HG03442 (cell line): Measurements from ENCODE around the gene RANBP6.
A peak's percentile ranks its signal among the peaks of the same experiment; 100 is the strongest.
"Not testable (repeated sequence)": the region's sequence is repeated elsewhere in the genome, so short reads cannot be mapped to it uniquely, and the experiment has no call there.

ENCODE experiments used
- ATAC-seq: cut with Tn5 transposase; IDR thresholded peaks from one replicate; pipeline ENCODE4 v1.9.1; 2021; ENCODE audit warnings: mild to moderate bottlenecking, moderate library complexity; ENCODE audit not compliant: unreplicated experiment

The RANBP6 gene

GRCh38 chr9:6015278-6016157 lies at the start of gene RANBP6:
Gene RANBP6, minus strand, starts transcription at chr9:6015624. Its CDS starts 17 bp downstream, at chr9:6015607.
- peak; percentile 97 for ATAC-seq

GRCh38 chr9:6063146-6063545 lies 47.7 kb upstream of the RANBP6 start:
- ATAC-seq: not testable (repeated sequence)

DNA sequence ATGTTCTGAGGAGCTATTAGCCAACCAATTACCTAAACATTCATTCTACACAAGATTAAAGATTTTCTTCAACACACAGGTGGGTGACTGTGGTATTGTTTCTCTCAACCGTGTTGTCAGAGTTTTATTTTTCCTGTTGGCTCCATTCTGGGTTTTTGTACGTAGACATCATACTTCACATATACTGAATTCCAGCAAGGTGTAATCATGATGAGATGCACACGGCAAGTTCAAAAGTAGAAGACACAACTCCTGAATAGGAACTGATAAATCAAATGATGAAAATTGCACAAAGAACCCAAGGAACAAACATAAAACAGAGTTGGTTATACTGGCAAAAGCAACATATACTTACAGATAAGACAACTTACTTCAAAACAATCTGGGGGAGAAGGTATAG lies 40.2 kb upstream of the RANBP6 start:
- ATAC-seq: no peak

- ATAC-seq: peak; percentile 50
Observed at GRCh38 chr9:6055216-6055615, 39.8 kb upstream of the RANBP6 start.

- ATAC-seq: no peak
Observed at GRCh38 chr9:6054280-6055099, 39.1 kb upstream of the RANBP6 start.

GRCh38 chr9:6052293-6052919 lies 37.0 kb upstream of the RANBP6 start:
- no peak for ATAC-seq

DNA sequence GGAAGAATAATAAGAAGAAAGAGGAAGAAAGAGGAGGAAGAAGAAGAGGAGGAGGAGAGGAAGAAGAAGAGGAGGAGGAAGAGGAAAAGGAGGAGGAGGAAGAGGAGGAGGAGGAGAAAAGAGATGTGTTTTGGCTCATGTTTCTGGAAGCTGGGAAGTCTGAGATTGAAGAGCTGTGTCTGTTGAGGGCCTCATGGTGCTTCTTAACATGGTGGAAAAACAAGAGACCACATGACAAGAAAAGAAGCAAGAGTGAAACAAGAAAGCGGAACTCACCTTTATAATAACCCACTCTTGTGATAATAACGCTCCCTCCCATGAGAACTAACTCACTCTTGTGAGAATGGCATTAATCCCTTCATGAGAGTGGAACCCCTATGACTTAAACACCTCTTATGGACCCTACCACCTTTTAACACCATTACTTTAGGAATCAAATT lies 36.1 kb upstream of the RANBP6 start:
- peak; percentile 46 for ATAC-seq

DNA sequence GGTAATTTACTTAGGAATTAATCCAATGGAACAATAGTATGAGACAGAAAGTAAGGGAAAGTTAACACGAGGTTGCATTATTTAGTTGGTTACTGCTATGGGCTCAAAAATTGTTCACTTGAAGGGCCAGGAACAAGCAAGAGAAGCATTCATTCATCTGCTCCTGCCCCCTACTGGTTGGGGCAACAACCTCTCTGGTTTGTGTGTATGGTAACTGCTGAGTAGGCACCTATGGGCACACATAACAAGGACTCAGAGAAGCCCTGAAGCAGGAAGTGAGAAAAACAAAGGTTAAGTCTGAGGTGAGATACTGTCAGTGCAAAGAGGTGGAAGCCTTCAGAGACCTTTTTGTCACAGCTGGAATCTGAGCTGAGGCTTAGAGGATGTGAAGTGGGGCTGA lies 34.4 kb upstream of the RANBP6 start:
- peak; percentile 40 for ATAC-seq

- ATAC-seq: no peak
Observed at GRCh38 chr9:6048039-6048438, 32.6 kb upstream of the RANBP6 start.

- no peak for ATAC-seq
Observed at GRCh38 chr9:6047020-6047419, 31.6 kb upstream of the RANBP6 start.

- ATAC-seq: no peak
Observed at GRCh38 chr9:6045364-6045763, 29.9 kb upstream of the RANBP6 start.

DNA sequence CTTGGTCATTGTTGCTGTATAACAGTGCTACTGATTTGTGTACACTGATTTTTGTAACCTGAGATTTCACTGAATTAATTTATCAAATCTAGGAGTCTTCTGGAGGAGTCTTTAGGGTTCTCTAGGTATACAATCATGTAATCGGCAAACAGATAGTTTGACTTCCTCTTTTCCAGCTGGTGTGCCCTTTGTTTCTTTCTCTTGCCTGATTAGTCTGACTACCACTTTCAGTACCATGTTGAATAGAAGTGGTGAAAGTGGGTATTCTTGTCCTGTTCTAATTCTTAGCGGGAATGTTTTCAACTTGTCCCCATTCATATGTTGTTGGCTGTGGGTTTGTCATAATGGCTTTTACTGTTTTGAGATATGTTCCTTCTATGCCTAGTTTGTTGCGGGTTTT lies 24.7 kb upstream of the RANBP6 start:
- no peak for ATAC-seq

DNA sequence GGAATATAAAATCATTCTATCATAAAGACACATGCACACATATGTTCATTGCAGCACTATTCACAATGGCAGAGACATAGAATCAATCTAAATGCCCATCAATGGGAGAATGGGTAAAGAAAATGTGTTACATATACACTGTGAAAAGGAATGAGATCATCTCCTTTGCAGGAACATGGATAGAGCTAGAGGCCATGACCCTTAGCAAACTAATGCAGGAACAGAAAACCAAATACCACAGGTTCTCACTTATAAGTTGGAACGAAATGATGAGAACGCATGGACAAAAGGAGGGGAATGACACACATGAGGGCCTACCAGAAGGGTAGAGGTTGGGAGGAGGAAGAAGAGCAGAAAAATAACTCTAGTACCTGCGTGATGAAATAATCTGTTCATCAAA lies 21.0 kb upstream of the RANBP6 start:
- ATAC-seq: no peak

DNA sequence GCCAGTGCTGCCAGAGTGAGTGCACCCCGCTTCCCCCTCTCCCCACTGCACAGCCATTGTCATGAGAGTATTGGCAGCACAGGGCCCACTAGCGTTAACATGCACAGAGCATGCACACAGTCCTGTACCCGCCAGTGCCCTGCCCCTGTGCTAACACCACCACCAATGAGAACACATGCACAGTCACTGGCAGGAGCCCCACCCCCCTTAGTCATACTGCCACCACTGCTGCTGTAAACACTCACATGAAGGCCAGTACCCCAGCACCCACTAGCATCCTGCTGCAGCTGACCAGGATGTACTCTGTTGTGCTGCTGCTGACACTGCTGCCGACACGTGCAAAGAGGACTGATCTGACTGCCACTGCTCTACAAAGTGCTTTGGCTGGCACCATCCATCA lies 19.5 kb upstream of the RANBP6 start:
- ATAC-seq: no peak

GRCh38 chr9:6029604-6030274 lies 14.3 kb upstream of the RANBP6 start:
- no peak for ATAC-seq

- ATAC-seq: no peak
Observed at GRCh38 chr9:6024035-6024554, 8.7 kb upstream of the RANBP6 start.

DNA sequence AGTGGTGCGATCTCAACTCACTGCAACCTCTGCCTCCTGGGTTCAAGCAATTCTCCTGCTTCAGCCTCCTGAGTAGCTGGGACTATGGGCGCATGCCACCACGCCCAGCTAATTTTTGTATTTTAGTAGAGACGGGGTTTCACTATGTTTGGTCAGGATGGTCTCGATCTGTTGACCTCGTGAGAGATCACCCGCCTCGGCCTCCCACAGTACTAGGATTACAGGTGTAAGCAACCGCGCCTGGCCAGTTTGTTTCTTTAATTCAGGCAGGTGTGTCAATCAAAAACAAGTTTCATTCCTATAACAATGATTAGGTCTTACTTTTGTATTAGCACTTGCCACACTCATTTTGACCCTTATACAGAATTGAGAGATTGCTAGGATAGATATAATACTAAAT lies 1.6 kb upstream of the RANBP6 start:
- ATAC-seq: not testable (repeated sequence)

GRCh38 chr9:6014670-6015270 lies 654 bp downstream of the RANBP6 start:
- ATAC-seq: no peak

DNA sequence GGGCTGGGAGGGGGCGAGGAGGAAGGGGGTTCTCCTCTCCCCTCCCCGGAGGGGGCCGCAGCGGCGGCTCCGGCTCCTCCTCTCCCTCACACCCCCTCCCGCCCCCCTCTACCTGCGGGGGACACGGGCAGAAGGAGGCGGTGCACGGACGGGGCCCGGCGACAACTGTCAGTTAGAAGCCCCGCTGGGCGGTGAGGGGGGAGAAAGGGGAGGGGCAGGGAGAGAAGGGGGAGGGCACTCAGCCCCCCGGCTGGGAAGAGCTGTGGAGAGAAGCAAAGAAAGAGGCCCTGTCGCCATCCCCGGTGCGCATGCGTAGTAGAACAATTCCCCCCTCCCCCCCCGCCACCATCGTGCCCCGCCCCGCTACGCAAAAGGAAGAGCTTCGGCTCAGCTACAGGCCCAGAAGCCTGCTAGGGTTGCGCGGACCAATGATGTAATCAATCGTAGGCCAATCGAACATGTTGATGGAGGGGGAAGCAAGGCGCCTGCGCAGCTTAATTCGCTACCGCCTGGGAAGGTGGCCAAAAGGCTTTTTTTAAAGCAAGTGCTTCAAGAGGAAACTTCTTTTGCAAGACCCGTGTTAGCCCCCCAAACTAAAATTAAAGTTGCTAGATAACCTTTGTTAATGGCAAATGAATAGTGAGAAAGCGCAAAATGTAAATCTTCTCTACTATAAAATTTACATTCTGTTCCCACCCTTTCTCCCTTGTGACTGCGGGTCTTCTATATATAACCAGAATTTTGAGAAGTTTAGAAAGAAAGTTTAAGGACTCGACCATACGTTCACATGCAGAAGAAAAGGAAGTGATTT lies 7.0 kb downstream of the RANBP6 start:
- ATAC-seq: peak; percentile 48
